ENCODE measurements around the gene AKAP8. TPM values are rescaled to one million over a fixed set of nuclear protein-coding genes. Genes with fewer than 3 reads are reported as not detected.

Gene AKAP8
- total RNA-seq, 1 experiment from 2014 or later: 59.5 TPM

GRCh38 chr19:15367439-15367838 lies 12.1 kb downstream of the AKAP8 start:
- no peaks in the 10 kb centered on the region for H3K4me1 Mint-ChIP-seq
- Histone ChIP-seq H3K56ac (ENCODE audit: insufficient read length, low read depth, low read length) (no peak overlapping the region), H2BK120ac (ENCODE audit: low read depth, low read length, poor library complexity, severe bottlenecking) (no peak overlapping the region), H3T11ph (ENCODE audit: low read length) (no peak overlapping the region), H2BK12ac (ENCODE audit: insufficient read length, low read depth, low read length) (no peak overlapping the region), H3K23me2 (ENCODE audit: insufficient read length, low read depth, low read length, poor library complexity, severe bottlenecking) (no peaks in the 10 kb centered on the region), H3K4ac (ENCODE audit: low read depth, low read length) (no peak overlapping the region), H3K23ac (ENCODE audit: insufficient read length, low read depth, low read length) (no peak overlapping the region), H4K91ac (ENCODE audit: insufficient read length, low read depth, low read length) (no peak overlapping the region), H3K9ac (ENCODE audit: extremely low read depth, insufficient read length, low read length) (no peak overlapping the region), H3K27me3 (ENCODE audit: insufficient read depth, low read length) (no peaks in the 10 kb centered on the region), H3K79me2 (ENCODE audit: insufficient read depth, low read length) (no peaks in the 10 kb centered on the region), H2AK5ac (ENCODE audit: insufficient read length, low read length) (no peak overlapping the region), H3K79me1 (ENCODE audit: insufficient read depth, low read depth, low read length, poor library complexity, severe bottlenecking) (no peaks in the 10 kb centered on the region), H4K5ac (ENCODE audit: insufficient read length, low read depth, low read length) (no peak overlapping the region), H3K18ac (ENCODE audit: insufficient read length, low read depth, low read length) (no peak overlapping the region), H2BK20ac (ENCODE audit: low read depth, low read length, poor library complexity, severe bottlenecking) (no peak overlapping the region), H4K8ac (replicated peaks; ENCODE audit: insufficient read length, low read depth, low read length) (no peak overlapping the region), H3K9me3 (ENCODE audit: control insufficient read depth, low read depth, low read length) (no peaks in the 10 kb centered on the region), H3K14ac (ENCODE audit: insufficient read depth, low read length) (no peak overlapping the region), H3K4me2 (ENCODE audit: insufficient read depth, insufficient read length, low read length) (no peak overlapping the region), H3K4me1 (ENCODE audit: insufficient read depth, low read length) (no peaks in the 10 kb centered on the region), H3K27ac (ENCODE audit: insufficient read length, low read depth, low read length) (no peak overlapping the region), H4K20me1 (ENCODE audit: control insufficient read depth, insufficient read depth, insufficient read length) (no peaks in the 10 kb centered on the region), H2BK15ac (ENCODE audit: low read depth, low read length) (no peak overlapping the region), H2AFZ (ENCODE audit: low read length) (no peak overlapping the region), H2BK5ac (ENCODE audit: insufficient read length, low read length) (no peak overlapping the region)
- no CpG with 5 or more reads among the region's 3 CpGs for WGBS (ENCODE audit: extremely low coverage, insufficient read length, low lambda C conversion rate)
- no peak overlapping the region for H3K4me3 Mint-ChIP-seq
- no peak for DNase-seq
- TF ChIP-seq, protein P1, sequence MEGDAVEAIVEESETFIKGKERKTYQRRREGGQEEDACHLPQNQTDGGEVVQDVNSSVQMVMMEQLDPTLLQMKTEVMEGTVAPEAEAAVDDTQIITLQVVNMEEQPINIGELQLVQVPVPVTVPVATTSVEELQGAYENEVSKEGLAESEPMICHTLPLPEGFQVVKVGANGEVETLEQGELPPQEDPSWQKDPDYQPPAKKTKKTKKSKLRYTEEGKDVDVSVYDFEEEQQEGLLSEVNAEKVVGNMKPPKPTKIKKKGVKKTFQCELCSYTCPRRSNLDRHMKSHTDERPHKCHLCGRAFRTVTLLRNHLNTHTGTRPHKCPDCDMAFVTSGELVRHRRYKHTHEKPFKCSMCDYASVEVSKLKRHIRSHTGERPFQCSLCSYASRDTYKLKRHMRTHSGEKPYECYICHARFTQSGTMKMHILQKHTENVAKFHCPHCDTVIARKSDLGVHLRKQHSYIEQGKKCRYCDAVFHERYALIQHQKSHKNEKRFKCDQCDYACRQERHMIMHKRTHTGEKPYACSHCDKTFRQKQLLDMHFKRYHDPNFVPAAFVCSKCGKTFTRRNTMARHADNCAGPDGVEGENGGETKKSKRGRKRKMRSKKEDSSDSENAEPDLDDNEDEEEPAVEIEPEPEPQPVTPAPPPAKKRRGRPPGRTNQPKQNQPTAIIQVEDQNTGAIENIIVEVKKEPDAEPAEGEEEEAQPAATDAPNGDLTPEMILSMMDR (conservative IDR thresholded peaks at IDR 0.05): no peak
- peaks cover 2% of the 10 kb centered on the region; the same call in 1 of the 2 replicates for H3K27me3 Mint-ChIP-seq (ENCODE audit: low read depth)
- no peak overlapping the region for H3K27ac Mint-ChIP-seq
- peaks cover 4 to 6% of the 10 kb centered on the region in 2 experiments for H3K9me3 Mint-ChIP-seq
- peaks cover 68 to 92% (median 87%) of the 10 kb centered on the region in 3 experiments for H3K36me3 Mint-ChIP-seq (ENCODE audit: insufficient read depth in 1 of 3, low read depth in 3 of 3)
